ENCODE results near the gene OPN5. TPM values are rescaled to one million over a fixed set of nuclear protein-coding genes. Genes with fewer than 3 reads are reported as not detected.
A peak's percentile ranks its signal among the peaks of the same experiment; 100 is the strongest.
"Not testable (repeated sequence)": the region's sequence is repeated elsewhere in the genome, so short reads cannot be mapped to it uniquely, and the experiment has no call there.

The OPN5 gene
- total and polyA plus RNA-seq, 2 experiments from 2014 or later: not detected

GRCh38 chr6:47741807-47742206, 40.0 kb upstream of the OPN5 start:
- WGBS (ENCODE audit: low lambda C conversion rate, missing lambda C conversion rate): 76% methylated on average over 2 of the region's 2 CpGs
- Histone ChIP-seq H3K4me1 (ENCODE audit: insufficient read depth) (no peaks in the 10 kb centered on the region), H3K79me2 (no peaks in the 10 kb centered on the region), H3K27me3 (no peaks in the 10 kb centered on the region), H2AFZ (no peak overlapping the region), H3K36me3 (replicated peaks; ENCODE audit: insufficient read depth, low read depth) (no peaks in the 10 kb centered on the region), H4K20me1 (ENCODE audit: insufficient read depth, poor library complexity, severe bottlenecking) (no peaks in the 10 kb centered on the region), H3K4me2 (no peak overlapping the region), H3K27ac (no peak overlapping the region), H3K9me2 (replicated peaks; ENCODE audit: insufficient read depth) (no peaks in the 10 kb centered on the region), H3K4me3 (no peak overlapping the region), H3K9me3 (ENCODE audit: low read depth) (no peaks in the 10 kb centered on the region)
- peak; percentile 19 for DNase-seq (ENCODE audit: low spot score)
- no peak for TF ChIP-seq CTCF (IDR thresholded peaks at IDR 0.05; ENCODE audit: poor library complexity)
- TF ChIP-seq EZH2 (IDR thresholded peaks at IDR 0.05; ENCODE audit: borderline replicate concordance): no peak
- TF ChIP-seq EZH2phosphoT487 (IDR thresholded peaks at IDR 0.05; ENCODE audit: low read depth, severe bottlenecking, unreplicated experiment): no peak

- no peak overlapping the region for H3K4me2 ChIP-seq
Observed at GRCh38 chr6:47743744-47744143, 38.1 kb upstream of the OPN5 start.

GRCh38 chr6:47745269-47745668, 36.6 kb upstream of the OPN5 start:
- H3K36me3 ChIP-seq (replicated peaks; ENCODE audit: insufficient read depth, low read depth); H3K79me2 ChIP-seq; H3K4me2 ChIP-seq; H3K4me1 ChIP-seq (ENCODE audit: insufficient read depth); H3K27me3 ChIP-seq; H4K20me1 ChIP-seq (ENCODE audit: insufficient read depth, poor library complexity, severe bottlenecking); H3K9me2 ChIP-seq (replicated peaks; ENCODE audit: insufficient read depth); DNase-seq (ENCODE audit: low spot score); H3K4me3 ChIP-seq; H2AFZ ChIP-seq; H3K27ac ChIP-seq; H3K9me3 ChIP-seq (ENCODE audit: low read depth): not testable (repeated sequence)
- WGBS (ENCODE audit: low lambda C conversion rate, missing lambda C conversion rate): 95% methylated on average over 3 of the region's 3 CpGs

More at GRCh38 chr6:47743744-47744143, 38.1 kb upstream of the OPN5 start:
- Histone ChIP-seq H3K27me3 (no peaks in the 10 kb centered on the region), H2AFZ (no peak overlapping the region), H3K79me2 (no peaks in the 10 kb centered on the region), H3K9me3 (ENCODE audit: low read depth) (no peaks in the 10 kb centered on the region), H3K4me1 (ENCODE audit: insufficient read depth) (no peaks in the 10 kb centered on the region), H3K9me2 (replicated peaks; ENCODE audit: insufficient read depth) (no peaks in the 10 kb centered on the region), H4K20me1 (ENCODE audit: insufficient read depth, poor library complexity, severe bottlenecking) (no peaks in the 10 kb centered on the region), H3K36me3 (replicated peaks; ENCODE audit: insufficient read depth, low read depth) (no peaks in the 10 kb centered on the region), H3K4me3 (no peak overlapping the region), H3K27ac (no peak overlapping the region)
- no peak for DNase-seq (ENCODE audit: low spot score)
- no peak for TF ChIP-seq CTCF (IDR thresholded peaks at IDR 0.05; ENCODE audit: poor library complexity)
- TF ChIP-seq EZH2phosphoT487 (IDR thresholded peaks at IDR 0.05; ENCODE audit: low read depth, severe bottlenecking, unreplicated experiment): no peak
- TF ChIP-seq EZH2 (IDR thresholded peaks at IDR 0.05; ENCODE audit: borderline replicate concordance): no peak

- Histone ChIP-seq H3K27ac (no peak overlapping the region), H3K4me2 (no peak overlapping the region), H2AFZ (no peak overlapping the region), H3K4me1 (ENCODE audit: insufficient read depth) (no peaks in the 10 kb centered on the region), H3K36me3 (replicated peaks; ENCODE audit: insufficient read depth, low read depth) (no peaks in the 10 kb centered on the region), H3K4me3 (no peak overlapping the region), H3K79me2 (no peaks in the 10 kb centered on the region), H4K20me1 (ENCODE audit: insufficient read depth, poor library complexity, severe bottlenecking) (no peaks in the 10 kb centered on the region), H3K9me2 (replicated peaks; ENCODE audit: insufficient read depth) (no peaks in the 10 kb centered on the region), H3K27me3 (no peaks in the 10 kb centered on the region), H3K9me3 (ENCODE audit: low read depth) (no peaks in the 10 kb centered on the region)
- no peak for DNase-seq (ENCODE audit: low spot score)
- TF ChIP-seq EZH2 (IDR thresholded peaks at IDR 0.05; ENCODE audit: borderline replicate concordance) (no peak), CTCF (IDR thresholded peaks at IDR 0.05; ENCODE audit: poor library complexity) (no peak), EZH2phosphoT487 (IDR thresholded peaks at IDR 0.05; ENCODE audit: low read depth, severe bottlenecking, unreplicated experiment) (no peak)
- WGBS (ENCODE audit: low lambda C conversion rate, missing lambda C conversion rate): 78% methylated on average over 1 of the region's 1 CpG
Observed at GRCh38 chr6:47749757-47750156, 32.1 kb upstream of the OPN5 start.
